Activated CD4-positive, alpha-beta T cell treated with anti-CD3 and anti-CD28 coated beads for 48 hours (primary cell): ENCODE measurements around the gene PCDHB7.
"Not testable (repeated sequence)": the region's sequence is repeated elsewhere in the genome, so short reads cannot be mapped to it uniquely, and the experiment has no call there.

Source experiments
- DNase-seq: peaks from one replicate; pipeline ENCODE4 v3.0.0-alpha.2; 2020

The PCDHB7 gene

DNA sequence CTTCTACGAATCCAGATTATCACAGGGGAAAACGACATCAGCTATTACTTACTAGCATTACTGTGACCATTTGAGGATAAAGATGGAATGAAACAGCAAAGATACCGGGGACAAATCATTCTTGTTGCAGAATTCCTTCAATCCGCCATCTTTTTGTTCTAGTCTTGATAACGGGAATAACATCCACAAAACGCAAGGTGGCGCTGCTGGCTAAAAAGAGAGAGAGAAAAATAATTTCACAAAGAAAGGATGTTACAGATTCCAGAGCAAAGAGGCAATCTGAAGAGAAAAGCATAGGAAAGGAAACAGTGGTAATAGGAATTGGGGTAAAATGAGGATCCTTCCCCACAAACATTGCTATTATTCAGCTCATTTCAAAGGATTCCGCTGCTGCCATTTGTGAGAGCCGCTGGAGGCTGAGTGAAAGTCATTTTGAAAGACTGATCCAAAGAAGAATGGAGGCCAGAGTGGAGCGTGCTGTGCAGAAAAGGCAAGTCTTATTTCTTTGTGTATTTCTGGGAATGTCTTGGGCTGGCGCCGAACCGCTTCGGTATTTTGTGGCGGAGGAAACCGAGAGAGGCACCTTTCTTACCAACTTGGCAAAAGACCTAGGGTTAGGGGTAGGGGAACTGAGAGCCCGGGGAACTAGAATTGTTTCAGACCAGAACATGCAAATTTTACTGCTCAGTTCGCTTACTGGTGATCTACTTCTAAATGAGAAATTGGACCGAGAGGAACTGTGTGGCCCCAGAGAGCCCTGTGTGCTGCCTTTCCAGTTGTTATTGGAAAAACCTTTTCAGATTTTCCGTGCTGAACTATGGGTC lies at the start of gene PCDHB7:
PCDHB7 (plus strand) TSS at position 264 of the 824 bp plus-strand sequence; CDS start at position 456, 192 bp downstream.
- DNase-seq: peak; percentile 26

DNA sequence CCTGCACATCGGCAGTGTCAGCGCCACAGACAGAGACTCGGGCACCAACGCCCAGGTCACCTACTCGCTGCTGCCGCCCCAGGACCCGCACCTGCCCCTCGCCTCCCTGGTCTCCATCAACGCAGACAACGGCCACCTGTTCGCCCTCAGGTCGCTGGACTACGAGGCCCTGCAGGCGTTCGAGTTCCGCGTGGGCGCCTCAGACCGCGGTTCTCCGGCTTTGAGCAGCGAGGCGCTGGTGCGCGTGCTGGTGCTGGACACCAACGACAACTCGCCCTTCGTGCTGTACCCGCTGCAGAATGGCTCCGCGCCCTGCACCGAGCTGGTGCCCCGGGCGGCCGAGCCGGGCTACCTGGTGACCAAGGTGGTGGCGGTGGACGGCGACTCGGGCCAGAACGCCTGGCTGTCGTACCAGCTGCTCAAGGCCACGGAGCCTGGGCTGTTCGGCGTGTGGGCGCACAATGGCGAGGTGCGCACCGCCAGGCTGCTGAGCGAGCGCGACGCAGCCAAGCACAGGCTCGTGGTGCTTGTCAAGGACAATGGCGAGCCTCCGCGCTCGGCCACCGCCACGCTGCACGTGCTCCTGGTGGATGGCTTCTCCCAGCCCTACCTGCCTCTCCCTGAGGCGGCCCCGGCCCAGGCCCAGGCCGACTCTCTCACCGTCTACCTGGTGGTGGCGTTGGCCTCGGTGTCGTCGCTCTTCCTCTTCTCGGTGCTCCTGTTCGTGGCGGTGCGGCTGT lies 48.9 kb upstream of the PCDHB7 start:
- DNase-seq: not testable (repeated sequence)

GRCh38 chr5:141127305-141127704 lies 45.1 kb upstream of the PCDHB7 start:
- no peak for DNase-seq

DNA sequence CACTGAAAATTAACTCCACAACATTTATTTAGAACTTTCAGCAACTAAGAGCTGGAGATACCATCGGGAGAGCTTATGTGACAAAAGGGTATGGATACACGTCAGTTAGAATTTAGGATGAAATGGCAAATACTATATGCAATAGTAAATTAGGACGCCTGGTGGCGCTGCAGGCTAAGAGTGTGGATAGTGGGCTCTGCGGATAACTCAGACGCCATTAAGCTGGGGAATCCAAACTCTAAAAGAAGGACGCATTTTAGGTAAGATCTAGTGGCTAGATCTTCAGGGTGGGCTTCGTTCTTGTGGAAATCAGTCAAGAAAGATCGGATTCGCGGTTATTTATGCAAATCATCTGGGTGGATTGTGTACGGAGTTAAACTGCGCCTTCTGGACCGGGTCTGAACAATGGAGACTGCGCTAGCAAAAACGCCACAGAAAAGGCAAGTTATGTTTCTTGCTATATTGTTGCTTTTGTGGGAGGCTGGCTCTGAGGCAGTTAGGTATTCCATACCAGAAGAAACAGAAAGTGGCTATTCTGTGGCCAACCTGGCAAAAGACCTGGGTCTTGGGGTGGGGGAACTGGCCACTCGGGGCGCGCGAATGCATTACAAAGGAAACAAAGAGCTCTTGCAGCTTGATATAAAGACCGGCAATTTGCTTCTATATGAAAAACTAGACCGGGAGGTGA lies 37.3 kb upstream of the PCDHB7 start, which contains the start of gene PCDHB5:
PCDHB5 (plus strand) TSS at position 177 of the 688 bp plus-strand sequence; CDS start at position 406, 229 bp downstream.
- peak; percentile 27 for DNase-seq

GRCh38 chr5:141135718-141136266 lies 36.7 kb upstream of the PCDHB7 start:
- no peak for DNase-seq

- DNase-seq: not testable (repeated sequence)
Measured at GRCh38 chr5:141137346-141137745, 35.1 kb upstream of the PCDHB7 start.

GRCh38 chr5:141149812-141150211 lies 22.6 kb upstream of the PCDHB7 start, which contains the start of gene PCDHB6:
Gene PCDHB6, plus strand, starts transcription at chr5:141150057. Its CDS starts 201 bp downstream, at chr5:141150258.
- DNase-seq: no peak

DNA sequence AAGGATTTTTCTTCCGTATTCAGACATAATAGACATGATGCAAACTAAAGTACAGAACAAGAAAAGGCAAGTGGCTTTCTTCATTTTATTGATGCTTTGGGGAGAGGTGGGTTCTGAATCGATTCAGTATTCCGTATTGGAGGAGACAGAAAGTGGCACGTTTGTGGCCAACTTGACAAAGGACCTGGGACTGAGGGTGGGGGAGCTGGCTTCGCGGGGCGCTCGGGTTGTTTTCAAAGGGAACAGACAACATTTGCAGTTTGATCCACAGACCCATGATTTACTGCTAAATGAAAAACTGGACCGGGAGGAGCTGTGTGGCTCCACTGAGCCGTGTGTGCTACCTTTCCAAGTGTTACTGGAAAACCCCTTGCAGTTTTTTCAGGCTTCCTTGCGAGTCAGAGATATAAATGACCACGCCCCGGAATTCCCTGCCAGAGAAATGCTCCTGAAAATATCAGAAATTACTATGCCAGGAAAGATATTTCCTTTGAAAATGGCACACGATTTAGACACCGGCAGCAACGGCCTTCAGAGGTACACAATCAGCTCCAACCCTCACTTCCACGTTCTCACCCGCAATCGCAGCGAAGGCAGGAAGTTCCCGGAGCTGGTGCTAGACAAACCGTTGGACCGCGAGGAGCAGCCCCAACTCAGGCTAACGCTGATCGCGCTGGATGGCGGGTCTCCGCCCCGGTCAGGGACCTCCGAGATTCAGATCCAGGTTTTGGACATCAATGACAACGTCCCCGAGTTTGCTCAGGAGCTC lies 22.0 kb upstream of the PCDHB7 start:
- no peak for DNase-seq

- DNase-seq: no peak
Measured at GRCh38 chr5:141150993-141151325, 21.5 kb upstream of the PCDHB7 start.

DNA sequence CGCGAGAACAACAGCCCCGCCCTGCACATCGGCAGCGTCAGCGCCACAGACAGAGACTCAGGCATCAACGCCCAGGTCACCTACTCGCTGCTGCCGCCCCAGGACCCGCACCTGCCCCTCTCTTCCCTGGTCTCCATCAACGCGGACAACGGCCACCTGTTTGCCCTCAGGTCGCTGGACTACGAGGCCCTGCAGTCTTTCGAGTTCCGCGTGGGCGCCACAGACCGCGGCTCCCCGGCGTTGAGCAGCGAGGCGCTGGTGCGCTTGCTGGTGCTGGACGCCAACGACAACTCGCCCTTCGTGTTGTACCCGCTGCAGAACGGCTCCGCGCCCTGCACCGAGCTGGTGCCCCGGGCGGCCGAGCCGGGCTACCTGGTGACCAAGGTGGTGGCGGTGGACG lies 20.8 kb upstream of the PCDHB7 start:
- not testable (repeated sequence) for DNase-seq

DNA sequence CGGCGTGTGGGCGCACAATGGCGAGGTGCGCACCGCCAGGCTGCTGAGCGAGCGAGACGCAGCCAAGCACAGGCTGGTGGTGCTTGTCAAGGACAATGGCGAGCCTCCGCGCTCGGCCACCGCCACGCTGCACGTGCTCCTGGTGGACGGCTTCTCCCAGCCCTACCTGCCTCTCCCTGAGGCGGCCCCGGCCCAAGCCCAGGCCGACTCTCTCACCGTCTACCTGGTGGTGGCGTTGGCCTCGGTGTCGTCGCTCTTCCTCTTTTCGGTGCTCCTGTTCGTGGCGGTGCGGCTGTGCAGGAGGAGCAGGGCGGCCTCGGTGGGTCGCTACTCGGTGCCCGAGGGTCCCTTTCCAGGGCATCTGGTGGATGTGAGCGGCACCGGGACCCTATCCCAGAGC lies 20.3 kb upstream of the PCDHB7 start:
- DNase-seq: not testable (repeated sequence)

DNA sequence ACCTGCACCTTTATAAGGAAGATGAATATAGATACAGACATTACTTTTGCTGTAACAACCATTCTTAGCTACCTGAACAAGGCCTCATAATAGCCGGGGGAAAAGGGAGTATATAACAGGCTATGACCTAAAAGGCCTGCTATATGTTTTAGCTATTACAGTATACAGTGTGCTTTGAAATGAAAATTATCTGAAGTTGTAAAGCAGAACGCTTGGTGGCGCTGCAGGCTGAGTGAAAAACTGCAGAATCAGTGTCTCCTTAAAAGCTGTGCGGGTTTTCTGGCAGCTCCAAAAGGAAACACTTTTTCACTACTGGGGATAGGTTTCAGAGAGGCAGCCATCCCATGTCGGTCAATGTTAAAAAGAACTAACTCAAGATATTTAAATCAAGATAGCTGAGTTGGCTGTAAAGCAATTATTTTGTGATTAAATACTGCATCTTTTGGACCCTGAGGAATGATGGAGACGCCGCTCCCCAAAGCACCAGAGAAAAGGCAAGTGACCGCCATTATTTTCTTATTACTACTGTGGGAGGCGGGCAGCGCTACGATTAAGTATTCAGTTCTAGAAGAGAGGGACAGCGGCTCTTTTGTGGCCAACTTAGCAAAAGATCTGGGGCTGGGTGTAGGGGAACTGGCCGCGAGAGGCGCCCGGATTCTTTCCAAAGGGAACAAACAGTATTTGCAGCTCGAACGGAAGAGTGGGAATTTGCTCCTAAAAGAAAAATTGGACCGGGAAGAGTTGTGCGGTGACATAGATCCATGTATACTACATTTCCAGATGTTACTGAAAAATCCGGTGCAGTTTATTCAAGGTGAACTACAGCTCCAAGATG lies 16.7 kb upstream of the PCDHB7 start:
- DNase-seq: no peak

DNA sequence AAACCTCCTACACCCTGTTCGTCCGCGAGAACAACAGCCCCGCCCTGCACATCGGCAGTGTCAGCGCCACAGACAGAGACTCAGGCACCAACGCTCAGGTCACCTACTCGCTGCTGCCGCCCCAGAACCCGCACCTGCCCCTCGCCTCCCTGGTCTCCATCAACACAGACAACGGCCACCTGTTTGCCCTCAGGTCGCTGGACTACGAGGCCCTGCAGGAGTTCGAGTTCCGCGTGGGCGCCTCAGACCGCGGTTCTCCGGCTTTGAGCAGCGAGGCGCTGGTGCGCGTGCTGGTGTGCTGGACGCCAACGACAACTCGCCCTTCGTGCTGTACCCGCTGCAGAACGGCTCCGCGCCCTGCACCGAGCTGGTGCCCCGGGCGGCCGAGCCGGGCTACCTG lies 15.1 kb upstream of the PCDHB7 start:
- DNase-seq: not testable (repeated sequence)

DNA sequence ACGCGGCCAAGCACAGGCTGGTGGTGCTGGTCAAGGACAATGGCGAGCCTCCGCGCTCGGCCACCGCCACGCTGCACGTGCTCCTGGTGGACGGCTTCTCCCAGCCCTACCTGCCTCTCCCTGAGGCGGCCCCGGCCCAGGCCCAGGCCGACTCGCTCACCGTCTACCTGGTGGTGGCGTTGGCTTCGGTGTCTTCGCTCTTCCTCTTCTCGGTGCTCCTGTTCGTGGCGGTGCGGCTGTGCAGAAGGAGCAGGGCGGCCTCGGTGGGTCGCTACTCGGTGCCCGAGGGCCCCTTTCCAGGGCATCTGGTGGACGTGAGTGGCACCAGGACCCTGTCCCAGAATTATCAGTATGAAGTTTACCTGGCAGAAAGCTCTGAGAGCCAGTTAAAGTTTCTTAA lies 14.5 kb upstream of the PCDHB7 start:
- not testable (repeated sequence) for DNase-seq

- not testable (repeated sequence) for DNase-seq
Measured at GRCh38 chr5:141174291-141175104, 2.1 kb downstream of the PCDHB7 start.

- DNase-seq: no peak
Measured at GRCh38 chr5:141175933-141176332, 3.5 kb downstream of the PCDHB7 start.

DNA sequence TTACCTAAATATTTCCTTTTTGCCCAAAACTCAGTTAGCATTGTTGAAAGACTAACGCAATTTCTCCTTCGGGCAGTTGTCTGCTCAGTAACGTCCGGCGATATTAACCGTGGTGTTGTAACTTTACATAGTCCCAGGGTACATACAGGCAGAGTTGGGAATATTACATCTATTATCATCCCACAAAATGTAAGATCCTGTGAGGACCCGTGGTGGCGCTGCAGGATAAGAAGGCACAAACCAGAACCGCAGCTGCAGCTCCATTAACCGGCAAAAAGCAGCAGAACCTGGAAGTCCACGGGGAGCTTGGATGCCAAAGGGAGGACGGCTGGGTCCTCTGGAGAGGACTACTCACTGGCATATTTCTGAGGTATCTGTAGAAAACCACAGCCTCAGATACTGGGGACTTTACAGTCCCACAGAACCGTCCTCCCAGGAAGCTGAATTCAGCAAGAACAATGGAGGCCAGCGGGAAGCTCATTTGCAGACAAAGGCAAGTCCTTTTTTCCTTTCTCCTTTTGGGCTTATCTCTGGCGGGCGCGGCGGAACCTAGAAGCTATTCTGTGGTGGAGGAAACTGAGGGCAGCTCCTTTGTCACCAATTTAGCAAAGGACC lies 5.2 kb downstream of the PCDHB7 start, which contains the start of gene PCDHB8:
PCDHB8 (plus strand) TSS at position 214 of the 615 bp plus-strand sequence; CDS start at position 459, 245 bp downstream.
- not testable (repeated sequence) for DNase-seq

- DNase-seq: not testable (repeated sequence)
Measured at GRCh38 chr5:141179371-141179770, 6.9 kb downstream of the PCDHB7 start.

DNA sequence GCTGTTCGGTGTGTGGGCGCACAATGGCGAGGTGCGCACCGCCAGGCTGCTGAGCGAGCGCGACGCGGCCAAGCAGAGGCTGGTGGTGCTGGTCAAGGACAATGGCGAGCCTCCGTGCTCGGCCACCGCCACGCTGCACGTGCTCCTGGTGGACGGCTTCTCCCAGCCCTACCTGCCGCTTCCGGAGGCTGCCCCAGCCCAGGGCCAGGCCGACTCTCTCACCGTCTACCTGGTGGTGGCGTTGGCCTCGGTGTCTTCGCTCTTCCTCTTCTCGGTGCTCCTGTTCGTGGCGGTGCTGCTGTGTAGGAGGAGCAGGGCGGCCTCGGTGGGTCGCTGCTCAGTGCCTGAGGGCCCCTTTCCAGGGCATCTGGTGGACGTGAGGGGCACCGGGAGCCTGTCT lies 7.4 kb downstream of the PCDHB7 start:
- not testable (repeated sequence) for DNase-seq

DNA sequence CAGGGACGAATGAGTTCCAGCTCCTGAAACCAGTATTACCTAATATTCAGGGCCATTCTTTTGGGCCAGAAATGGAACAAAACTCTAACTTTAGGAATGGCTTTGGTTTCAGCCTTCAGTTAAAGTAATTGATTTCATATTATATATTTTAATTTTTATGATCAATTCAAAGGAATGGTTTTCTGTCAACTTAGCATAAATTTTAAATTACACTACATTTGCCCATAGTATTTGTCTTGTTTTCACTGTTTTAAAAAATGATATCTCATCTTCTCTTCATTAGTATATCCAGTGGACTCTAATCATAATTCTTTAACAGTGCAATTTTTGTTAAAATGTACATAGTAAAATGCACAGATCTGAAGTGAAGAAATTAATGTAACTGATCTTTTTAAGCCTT lies 7.9 kb downstream of the PCDHB7 start:
- DNase-seq: no peak
